Calu3 (cell line): ENCODE results near the gene NABP1. TPM values are rescaled to one million over a fixed set of nuclear protein-coding genes. Genes with fewer than 3 reads are reported as not detected.

Source experiments
- BruUV-seq: library from RNA; stranded (reverse); fragments of 400-500 nt; replicated peaks from 2 replicates; lab custom pipeline; 2021; lab: Mats Ljungman, UMichigan
- CTCF ChIA-PET: fragments of 300-600 bp; sonication (Branson Sonifier 250); formaldehyde crosslinking; loops from one replicate; lab custom pipeline; 2022; ENCODE audit warnings: antibody characterized with exemption; lab: Charles Lee
- DNase-seq: peaks from one replicate; pipeline ENCODE4 v3.0.0; 2022
- H3K27ac Mint-ChIP-seq: one replicate; pipeline ENCODE4 v1.8.0; 2022; ENCODE audit warnings: mixed read lengths; ENCODE audit not compliant: unreplicated experiment
- H3K27me3 Mint-ChIP-seq: one replicate; pipeline ENCODE4 v1.8.0; 2022; ENCODE audit warnings: mixed read lengths; ENCODE audit not compliant: unreplicated experiment
- H3K36me3 Mint-ChIP-seq: one replicate; pipeline ENCODE4 v1.8.0; 2022; ENCODE audit warnings: mild to moderate bottlenecking, moderate library complexity, mixed read lengths; ENCODE audit not compliant: insufficient read depth, unreplicated experiment
- H3K4me1 Mint-ChIP-seq: one replicate; pipeline ENCODE4 v1.8.0; 2022; ENCODE audit warnings: mild to moderate bottlenecking, low read depth, mixed read lengths; ENCODE audit not compliant: unreplicated experiment
- H3K4me3 Mint-ChIP-seq: one replicate; pipeline ENCODE4 v1.8.0; 2022; ENCODE audit warnings: mild to moderate bottlenecking, low read depth, moderate library complexity, mixed read lengths; ENCODE audit not compliant: unreplicated experiment
- H3K9me3 Mint-ChIP-seq: one replicate; pipeline ENCODE4 v1.8.0; 2022; ENCODE audit warnings: low read depth, mixed read lengths; ENCODE audit not compliant: unreplicated experiment
- intact Hi-C: fragments of 100-400 bp; cut with micrococcal nuclease; formaldehyde crosslinking; loops from one replicate; pipeline ENCODE4 v1.10.0; 2022; ENCODE audit not compliant: unreplicated experiment
- total RNA-seq: library from RNA; stranded (reverse); gene quantifications from 2 replicates; pipeline ENCODE4 v1.2.3, GENCODE V29; 2022
- TF ChIP-seq, protein P1 (sequence below): fragments of 200-600 bp; IDR thresholded peaks from one replicate; pipeline ENCODE4 v1.8.0; 2022; ENCODE audit warnings: antibody characterized with exemption; ENCODE audit not compliant: unreplicated experiment

NABP1 gene
- total RNA-seq, 1 experiment from 2014 or later, result 71.8 TPM

GRCh38 chr2:191705084-191705483, 27.1 kb downstream of the NABP1 start:
- Mint-ChIP-seq H3K27me3 (no peaks in the 10 kb centered on the region), H3K4me3 (no peak overlapping the region), H3K27ac (no peak overlapping the region), H3K36me3 (peaks cover 8% of the 10 kb centered on the region), H3K9me3 (peaks cover 3% of the 10 kb centered on the region), H3K4me1 (peaks cover 8% of the 10 kb centered on the region)
- CTCF ChIA-PET, result interaction anchor here (0.8 kb wide), 1 partner anchor 539 kb away, joined by 4 read pairs; no protein-coding TSS in a partner anchor
- TF ChIP-seq, protein P1, sequence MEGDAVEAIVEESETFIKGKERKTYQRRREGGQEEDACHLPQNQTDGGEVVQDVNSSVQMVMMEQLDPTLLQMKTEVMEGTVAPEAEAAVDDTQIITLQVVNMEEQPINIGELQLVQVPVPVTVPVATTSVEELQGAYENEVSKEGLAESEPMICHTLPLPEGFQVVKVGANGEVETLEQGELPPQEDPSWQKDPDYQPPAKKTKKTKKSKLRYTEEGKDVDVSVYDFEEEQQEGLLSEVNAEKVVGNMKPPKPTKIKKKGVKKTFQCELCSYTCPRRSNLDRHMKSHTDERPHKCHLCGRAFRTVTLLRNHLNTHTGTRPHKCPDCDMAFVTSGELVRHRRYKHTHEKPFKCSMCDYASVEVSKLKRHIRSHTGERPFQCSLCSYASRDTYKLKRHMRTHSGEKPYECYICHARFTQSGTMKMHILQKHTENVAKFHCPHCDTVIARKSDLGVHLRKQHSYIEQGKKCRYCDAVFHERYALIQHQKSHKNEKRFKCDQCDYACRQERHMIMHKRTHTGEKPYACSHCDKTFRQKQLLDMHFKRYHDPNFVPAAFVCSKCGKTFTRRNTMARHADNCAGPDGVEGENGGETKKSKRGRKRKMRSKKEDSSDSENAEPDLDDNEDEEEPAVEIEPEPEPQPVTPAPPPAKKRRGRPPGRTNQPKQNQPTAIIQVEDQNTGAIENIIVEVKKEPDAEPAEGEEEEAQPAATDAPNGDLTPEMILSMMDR, result no peak
- no peak for DNase-seq
- intact Hi-C loops, result no loop called here
- BruUV-seq, result no TSS peak

GRCh38 chr2:191705701-191706100, 27.8 kb downstream of the NABP1 start:
- TF ChIP-seq, protein P1, result no peak
- no TSS peak for BruUV-seq
- DNase-seq, result no peak
- intact Hi-C loops, result no loop called here
- no peak overlapping the region for H3K4me3 Mint-ChIP-seq
- H3K36me3 Mint-ChIP-seq, result peaks cover 8% of the 10 kb centered on the region
- no peaks in the 10 kb centered on the region for H3K27me3 Mint-ChIP-seq
- H3K27ac Mint-ChIP-seq, result no peak overlapping the region
- CTCF ChIA-PET, result no interaction called here
- peaks cover 8% of the 10 kb centered on the region for H3K4me1 Mint-ChIP-seq
- peaks cover 3% of the 10 kb centered on the region for H3K9me3 Mint-ChIP-seq

GRCh38 chr2:191706791-191707190, 28.9 kb downstream of the NABP1 start:
- TF ChIP-seq, protein P1, result no peak
- no peaks in the 10 kb centered on the region for H3K27me3 Mint-ChIP-seq
- peaks cover 3% of the 10 kb centered on the region for H3K9me3 Mint-ChIP-seq
- H3K27ac Mint-ChIP-seq, result no peak overlapping the region
- no peak overlapping the region for H3K4me3 Mint-ChIP-seq
- DNase-seq, result no peak
- H3K4me1 Mint-ChIP-seq, result peaks cover 8% of the 10 kb centered on the region
- BruUV-seq, result no TSS peak
- intact Hi-C loops, result no loop called here
- CTCF ChIA-PET, result no interaction called here
- peaks cover 4% of the 10 kb centered on the region for H3K36me3 Mint-ChIP-seq

- BruUV-seq, result no TSS peak
- Mint-ChIP-seq H3K36me3 (no peaks in the 10 kb centered on the region), H3K27ac (no peak overlapping the region), H3K4me1 (peaks cover 8% of the 10 kb centered on the region), H3K27me3 (no peaks in the 10 kb centered on the region), H3K4me3 (no peak overlapping the region), H3K9me3 (peaks cover 3% of the 10 kb centered on the region)
- TF ChIP-seq, protein P1, result no peak
- intact Hi-C loops, result no loop called here
- CTCF ChIA-PET, result no interaction called here
- DNase-seq, result no peak
These were observed 29.6 kb downstream of the NABP1 start for GRCh38 chr2:191707542-191707941.
